NT2/D1 (cell line): ENCODE measurements around the gene ARHGEF25.

ENCODE experiments used
- DNase-seq: peaks from one replicate; pipeline ENCODE4 v3.0.0-alpha.2; 2011; ENCODE audit warnings: low read depth, low spot score
- H3K27me3 ChIP-seq: 2 replicates; pipeline ENCODE4 v1.6.0; 2011; ENCODE audit warnings: mild to moderate bottlenecking; ENCODE audit not compliant: insufficient read length, insufficient read depth
- H3K36me3 ChIP-seq: 2 replicates; pipeline ENCODE4 v1.6.1; 2011; ENCODE audit warnings: mild to moderate bottlenecking, low read length, mixed read lengths; ENCODE audit not compliant: insufficient read depth, insufficient read length
- H3K4me1 ChIP-seq: 2 replicates; pipeline ENCODE4 v1.5.1; 2011; ENCODE audit not compliant: insufficient read depth, insufficient read length
- H3K4me3 ChIP-seq: 2 replicates; pipeline ENCODE4 v1.5.1; 2011; ENCODE audit warnings: low read depth; ENCODE audit not compliant: insufficient read length
- H3K9ac ChIP-seq: 2 replicates; pipeline ENCODE4 v1.6.0; 2011; ENCODE audit warnings: low read depth; ENCODE audit not compliant: insufficient read length
- H3K9me3 ChIP-seq: 2 replicates; pipeline ENCODE4 v1.5.1; 2011; ENCODE audit warnings: mild to moderate bottlenecking, low read length; ENCODE audit not compliant: insufficient read depth
- SUZ12 ChIP-seq: IDR thresholded peaks from 2 replicates; pipeline ENCODE4 v1.6.1; 2011; ENCODE audit not compliant: insufficient read length, insufficient read depth; ENCODE audit errors: extremely low read depth
- YY1 ChIP-seq: IDR thresholded peaks from 2 replicates; pipeline ENCODE4 v1.6.1; 2011; ENCODE audit not compliant: insufficient read length, insufficient read depth
- ZNF274 ChIP-seq: IDR thresholded peaks from 2 replicates; pipeline ENCODE4 v1.6.1; 2011; ENCODE audit warnings: mild to moderate bottlenecking, low read depth, low read length

ARHGEF25 gene

DNA sequence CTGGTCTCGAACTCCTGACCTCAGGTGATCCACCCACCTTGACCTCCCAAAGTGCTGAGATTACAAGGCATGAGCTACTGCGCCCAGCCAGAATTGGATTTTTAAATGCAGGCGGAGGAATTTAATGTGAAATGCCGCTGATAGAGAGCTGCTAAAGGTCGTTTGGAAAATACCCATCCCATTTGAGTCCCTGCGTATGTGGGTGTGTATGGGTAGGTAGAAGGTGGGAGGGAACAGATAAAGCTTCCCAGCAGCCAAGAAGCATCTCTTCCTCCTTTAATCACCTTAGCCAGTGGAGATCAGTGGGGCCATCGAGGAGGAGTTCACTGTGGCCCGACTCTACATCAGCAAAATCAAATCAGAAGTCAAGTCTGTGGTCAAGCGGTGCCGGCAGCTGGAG is 36.4 kb upstream of the ARHGEF25 start:
- Histone ChIP-seq H3K4me3 (no peak overlapping the region), H3K27me3 (no peaks in the 10 kb centered on the region), H3K9me3 (no peaks in the 10 kb centered on the region), H3K4me1 (no peaks in the 10 kb centered on the region), H3K9ac (no peak overlapping the region), H3K36me3 (peaks cover 22% of the 10 kb centered on the region)
- DNase-seq, result no peak
- TF ChIP-seq YY1 (no peak), SUZ12 (no peak), ZNF274 (no peak)

DNA sequence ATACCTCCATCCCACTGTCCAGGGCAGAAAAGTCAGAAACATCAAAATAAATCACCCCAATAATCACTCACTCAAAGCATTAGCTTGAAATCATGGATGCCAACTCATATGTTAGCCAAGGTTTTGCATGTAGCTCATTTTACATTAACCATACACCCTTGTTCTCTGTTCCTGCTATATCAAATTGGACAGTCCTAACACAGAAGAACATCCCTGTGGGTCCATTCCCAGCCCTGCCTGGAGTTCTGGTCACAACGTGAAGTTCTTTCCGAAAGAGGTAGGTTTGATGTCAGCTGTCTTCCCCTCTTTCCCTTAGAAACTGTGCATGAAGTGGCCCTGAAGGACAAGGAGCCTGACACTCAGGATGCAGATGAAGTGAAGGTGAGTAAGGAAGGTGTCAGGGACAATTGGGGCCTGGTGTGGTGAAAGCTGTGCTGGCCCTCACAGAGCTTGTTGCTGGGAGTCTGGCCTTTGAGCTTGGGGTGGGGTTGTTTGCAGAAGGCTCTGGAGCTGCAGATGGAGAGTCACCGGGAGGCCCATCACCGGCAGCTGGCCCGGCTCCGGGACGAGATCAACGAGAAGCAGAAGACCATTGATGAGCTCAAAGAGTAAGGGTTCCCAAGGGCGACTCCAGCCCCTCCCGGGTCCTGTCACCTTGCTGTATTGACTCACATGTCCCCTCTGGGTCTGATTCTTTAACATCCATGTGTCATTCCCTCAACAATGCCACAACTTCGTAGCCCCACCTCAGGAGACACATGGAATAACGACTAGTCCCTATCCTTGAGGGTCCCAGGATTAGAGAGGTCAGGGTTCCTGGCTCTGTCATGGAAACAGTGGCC is 35.2 kb upstream of the ARHGEF25 start:
- no peak for DNase-seq
- H3K4me3 ChIP-seq, result no peak overlapping the region
- no peaks in the 10 kb centered on the region for H3K27me3 ChIP-seq
- H3K4me1 ChIP-seq, result peaks cover 2% of the 10 kb centered on the region
- no peaks in the 10 kb centered on the region for H3K9me3 ChIP-seq
- peaks cover 19% of the 10 kb centered on the region for H3K36me3 ChIP-seq
- no peak overlapping the region for H3K9ac ChIP-seq
- TF ChIP-seq SUZ12 (no peak), YY1 (no peak), ZNF274 (no peak)

DNA sequence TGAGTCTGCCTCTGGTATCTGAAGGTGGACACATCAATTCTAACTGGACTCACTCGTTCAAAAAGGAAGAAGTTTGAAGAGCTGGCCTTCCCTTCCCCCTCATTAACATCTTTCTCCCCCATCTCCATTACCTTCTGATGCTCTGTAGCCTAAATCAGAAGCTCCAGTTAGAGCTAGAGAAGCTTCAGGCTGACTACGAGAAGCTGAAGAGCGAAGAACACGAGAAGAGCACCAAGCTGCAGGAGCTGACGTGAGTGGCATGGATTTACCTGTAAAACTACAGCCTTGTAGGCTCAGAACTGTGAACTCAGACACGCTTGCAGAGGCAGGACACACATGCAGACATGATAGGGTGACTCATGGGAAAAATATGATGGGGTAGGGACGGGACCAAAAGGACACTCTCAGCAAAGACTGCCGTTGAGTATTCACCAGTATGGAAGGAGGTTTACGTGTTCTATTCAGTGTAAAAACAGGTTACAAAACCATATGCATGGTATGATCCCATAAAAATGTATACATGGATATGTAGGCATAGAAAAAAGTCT is 34.5 kb upstream of the ARHGEF25 start:
- Histone ChIP-seq H3K9me3 (no peaks in the 10 kb centered on the region), H3K9ac (no peak overlapping the region), H3K4me1 (peaks cover 2% of the 10 kb centered on the region), H3K27me3 (no peaks in the 10 kb centered on the region), H3K36me3 (peaks cover 19% of the 10 kb centered on the region), H3K4me3 (no peak overlapping the region)
- no peak for DNase-seq
- no peak for TF ChIP-seq ZNF274
- no peak for TF ChIP-seq YY1
- TF ChIP-seq SUZ12, result no peak

DNA sequence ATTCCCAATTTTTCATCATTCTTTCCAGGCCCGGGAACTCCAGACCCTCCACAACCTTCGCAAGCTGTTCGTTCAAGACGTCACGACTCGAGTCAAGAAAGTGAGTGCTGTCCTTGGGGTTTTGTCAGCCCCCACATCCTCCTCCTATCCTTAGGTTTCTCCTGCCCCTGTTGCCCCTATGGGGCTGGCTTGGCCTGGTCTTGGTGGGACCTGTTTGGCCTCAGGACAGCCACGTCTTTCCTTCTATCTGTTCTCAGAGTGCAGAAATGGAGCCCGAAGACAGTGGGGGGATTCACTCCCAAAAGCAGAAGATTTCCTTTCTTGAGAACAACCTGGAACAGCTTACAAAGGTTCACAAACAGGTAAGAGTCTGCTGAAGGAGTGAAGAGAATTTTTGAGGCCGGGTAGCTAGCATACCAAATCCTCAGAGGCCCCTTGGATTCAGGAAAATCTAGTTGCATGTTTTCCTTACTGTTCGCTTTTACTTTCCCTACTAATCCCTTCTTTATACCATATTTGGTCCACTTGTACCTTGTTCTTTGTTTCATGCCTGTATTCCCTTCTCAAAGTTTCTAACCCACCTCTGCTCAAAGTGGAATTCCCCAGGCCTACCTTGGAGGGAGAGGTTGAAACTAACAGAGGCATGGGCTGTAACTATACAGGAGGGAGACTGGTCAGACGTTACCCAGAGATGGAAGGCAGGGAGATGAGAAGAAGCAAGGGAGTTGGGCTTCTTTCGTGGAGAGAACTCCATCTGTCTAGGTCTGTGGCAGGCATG is 33.1 kb upstream of the ARHGEF25 start:
- Histone ChIP-seq H3K9ac (no peak overlapping the region), H3K4me3 (no peak overlapping the region), H3K36me3 (peaks cover 12% of the 10 kb centered on the region), H3K9me3 (no peaks in the 10 kb centered on the region), H3K4me1 (peaks cover 2% of the 10 kb centered on the region), H3K27me3 (no peaks in the 10 kb centered on the region)
- DNase-seq, result no peak
- no peak for TF ChIP-seq YY1

DNA sequence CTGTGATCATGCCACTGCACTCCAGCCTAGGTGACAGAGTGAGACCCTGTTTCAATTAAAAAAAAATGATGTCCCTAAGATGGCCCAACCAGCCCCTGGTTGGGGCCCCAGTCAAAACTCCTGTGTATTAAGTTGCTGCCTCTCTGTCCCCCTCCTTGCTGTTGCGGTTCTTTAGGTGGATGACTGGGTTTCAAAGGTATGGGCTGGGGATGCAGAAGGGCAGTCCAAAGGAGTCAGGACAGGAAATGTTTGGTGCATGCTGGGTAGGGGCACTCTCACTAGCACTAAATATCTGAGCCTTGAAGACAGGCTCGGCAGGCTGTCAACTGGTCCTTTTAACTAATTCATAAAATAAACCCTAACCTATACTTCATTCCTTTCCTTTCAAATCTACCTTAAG is 32.2 kb upstream of the ARHGEF25 start:
- peaks cover 12% of the 10 kb centered on the region for H3K36me3 ChIP-seq
- H3K4me3 ChIP-seq, result no peak overlapping the region
- no peaks in the 10 kb centered on the region for H3K27me3 ChIP-seq

DNA sequence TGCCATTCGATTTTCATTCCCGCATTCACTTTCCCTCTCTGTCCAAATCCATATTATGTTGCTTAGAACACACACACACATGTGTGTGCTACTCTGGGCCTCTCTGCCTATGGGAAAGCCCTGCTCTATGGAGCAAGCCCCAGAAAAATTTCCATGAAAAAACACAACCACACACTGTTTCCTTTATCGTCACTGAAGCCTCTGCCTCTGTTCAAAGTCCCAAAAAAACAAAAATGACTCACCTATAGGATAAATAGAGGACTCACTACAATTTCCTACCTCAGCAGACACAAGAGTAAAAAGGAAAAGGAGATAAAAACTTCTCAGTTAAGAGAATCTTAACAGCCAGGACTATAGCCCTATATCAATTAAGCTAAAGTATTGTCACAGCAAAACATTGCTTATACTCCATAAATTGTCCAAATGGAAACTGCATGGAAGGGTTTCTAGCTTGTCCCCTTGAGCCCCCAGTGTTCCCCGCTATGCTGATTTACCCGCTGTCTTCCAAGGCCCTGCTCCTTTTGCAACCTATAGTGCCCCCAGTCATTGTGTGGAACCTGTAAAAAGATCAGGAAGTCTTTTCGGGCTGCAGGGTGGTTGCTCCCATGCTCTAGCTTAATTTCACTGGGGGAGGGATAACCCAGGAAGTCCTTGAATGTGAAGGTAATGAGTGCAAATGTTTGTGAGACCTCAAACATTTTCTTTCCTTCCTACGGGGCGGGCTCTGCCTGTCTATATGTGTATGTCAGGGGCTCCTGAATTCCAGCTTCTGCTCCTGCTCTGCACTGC is 31.4 kb upstream of the ARHGEF25 start:
- H3K27me3 ChIP-seq, result no peaks in the 10 kb centered on the region
- peaks cover 12% of the 10 kb centered on the region for H3K36me3 ChIP-seq
- H3K4me1 ChIP-seq, result peaks cover 2% of the 10 kb centered on the region
- no peaks in the 10 kb centered on the region for H3K9me3 ChIP-seq
- no peak overlapping the region for H3K9ac ChIP-seq
- no peak overlapping the region for H3K4me3 ChIP-seq
- TF ChIP-seq SUZ12, result no peak
- no peak for TF ChIP-seq YY1
- TF ChIP-seq ZNF274, result no peak
- DNase-seq, result no peak

More for the DNA sequence above, 32.2 kb upstream of the ARHGEF25 start:
- Histone ChIP-seq H3K4me1 (peaks cover 2% of the 10 kb centered on the region), H3K9me3 (no peaks in the 10 kb centered on the region), H3K9ac (no peak overlapping the region)
- TF ChIP-seq SUZ12 (no peak), ZNF274 (no peak), YY1 (no peak)
- DNase-seq, result no peak

DNA sequence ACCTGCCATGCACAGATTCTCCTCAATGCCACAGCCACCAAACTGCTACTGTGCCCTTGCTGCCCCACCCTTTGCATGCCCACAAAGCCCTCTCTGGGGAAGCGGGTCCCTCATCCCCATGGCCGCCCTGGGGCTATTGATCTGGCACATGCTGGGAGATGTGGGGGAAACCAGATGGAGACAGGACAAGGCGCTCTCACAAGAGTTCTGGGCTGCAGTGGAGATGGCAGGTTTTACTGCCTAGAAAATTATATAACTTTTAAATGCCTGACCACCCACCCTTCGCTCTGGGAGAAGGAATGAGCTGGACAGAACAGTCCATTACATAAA is 30.8 kb upstream of the ARHGEF25 start:
- H3K36me3 ChIP-seq, result peaks cover 12% of the 10 kb centered on the region
- H3K27me3 ChIP-seq, result no peaks in the 10 kb centered on the region
- no peak overlapping the region for H3K9ac ChIP-seq

More for the DNA sequence above, 30.8 kb upstream of the ARHGEF25 start:
- H3K9me3 ChIP-seq, result no peaks in the 10 kb centered on the region
- H3K4me1 ChIP-seq, result peaks cover 2% of the 10 kb centered on the region
- H3K4me3 ChIP-seq, result no peak overlapping the region
- DNase-seq, result no peak
- TF ChIP-seq YY1, result no peak
- TF ChIP-seq SUZ12, result no peak
- TF ChIP-seq ZNF274, result no peak
